ENCODE results near the gene UBE2F.

Gene UBE2F

DNA sequence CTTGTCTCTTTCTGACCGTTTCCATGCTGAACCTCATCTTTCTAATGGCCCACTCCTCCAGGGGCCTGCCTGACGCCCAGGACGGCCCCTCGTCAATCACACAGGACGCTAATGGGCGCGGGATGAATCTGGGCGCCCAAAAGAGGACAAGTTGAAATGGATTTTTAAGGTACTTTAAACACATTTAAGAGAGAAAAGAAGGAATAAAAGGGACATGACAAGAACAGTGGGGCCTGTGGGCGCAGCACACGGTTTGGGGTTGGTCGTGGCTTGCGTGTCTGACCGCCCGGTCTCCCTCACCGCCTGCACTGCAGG is 607 bp upstream of the UBE2F start:
- H3K9me3 ChIP-seq (replicated peaks in 1 of 11), result peaks cover 18 to 28% (median 23%) of the 10 kb centered on the region in 11 experiments
- peak overlapping the region; percentile 62 to 92 (median 87) for H3K9ac ChIP-seq
- H3K4me2 ChIP-seq, result peak overlapping the region; percentile 78 to 97 (median 91)
- TF ChIP-seq Cebpa-rat (IDR thresholded peaks at IDR 0.05), result no peak
- H3K27me3 ChIP-seq, result no peaks in the 10 kb centered on the region
- H4K20me1 ChIP-seq, result peaks cover 29 to 42% (median 36%) of the 10 kb centered on the region in 11 experiments; a peak in 21 of 22 replicates
- peak overlapping the region; percentile 87 to 98 (median 92) for H3K4me3 ChIP-seq
- H3K4me1 ChIP-seq, result peaks cover 34 to 43% (median 39%) of the 10 kb centered on the region in 10 experiments
- peak overlapping the region in 6 of 11 experiments; percentile 22 to 49 (median 34); a peak in 6 of 22 replicates for H3K27ac ChIP-seq
- peaks cover 0 to 6% (median 0%) of the 10 kb centered on the region in 11 experiments; a peak in 1 of 22 replicates for H3K36me3 ChIP-seq

- Histone ChIP-seq H3K4me3 (peak overlapping the region; percentile 87 to 98 (median 92)), H3K27ac (peak overlapping the region; percentile 69 to 89 (median 80))
- no peak for TF ChIP-seq Cebpa-rat (IDR thresholded peaks at IDR 0.05)
Measured at GRCh38 chr2:237967463-237967951, 693 bp downstream of the UBE2F start.

DNA sequence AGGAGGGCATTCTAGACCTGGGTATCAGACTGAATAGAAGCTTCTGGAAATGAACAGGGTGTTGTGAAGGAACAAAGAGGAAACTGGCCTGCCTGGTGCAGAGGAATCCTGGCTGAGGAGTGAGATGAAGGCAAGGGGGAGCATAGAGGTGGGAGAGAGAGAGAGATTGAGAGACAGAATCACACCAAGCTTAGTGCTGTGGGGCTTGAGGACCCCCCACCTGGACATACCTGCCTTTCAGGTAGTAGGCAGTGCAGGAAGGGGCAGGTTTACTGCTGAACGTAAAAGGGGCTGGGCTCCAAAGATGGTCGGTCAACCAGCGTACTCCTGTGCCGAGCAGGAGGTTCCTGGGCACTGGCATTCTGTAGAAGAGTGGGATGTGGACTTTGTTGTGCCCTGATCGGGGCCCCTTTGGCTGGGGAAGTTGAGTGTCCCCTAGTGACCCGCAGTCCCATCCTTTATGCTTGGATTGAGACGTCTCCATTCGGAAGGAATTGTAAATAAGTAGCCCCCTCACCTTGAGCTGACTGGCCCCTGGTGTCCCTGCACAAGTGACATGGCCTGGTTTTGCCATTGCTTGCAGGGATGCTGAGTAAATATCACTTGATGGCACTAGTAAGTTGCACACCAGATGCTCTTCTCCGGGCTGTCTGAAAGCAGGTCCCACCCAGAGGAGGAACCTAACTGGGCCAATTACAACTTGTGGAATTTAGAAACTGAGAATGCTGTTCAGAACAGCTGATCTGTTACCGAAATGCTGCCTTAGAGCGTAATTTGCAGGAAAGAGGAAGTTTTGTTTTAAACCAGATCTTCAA is 1.4 kb downstream of the UBE2F start:
- Histone ChIP-seq H3K4me1 (peaks cover 45 to 64% (median 58%) of the 10 kb centered on the region in 10 experiments), H3K27ac (peak overlapping the region in 8 of 11 experiments; percentile 20 to 89 (median 81); a peak in 11 of 22 replicates), H3K36me3 (peaks cover 0 to 10% (median 0%) of the 10 kb centered on the region in 11 experiments; a peak in 4 of 22 replicates), H3K4me2 (peak overlapping the region; percentile 87 to 99 (median 98)), H3K4me3 (peak overlapping the region; percentile 87 to 98 (median 92)), H3K9me3 (replicated peaks in 1 of 11) (peaks cover 0 to 8% (median 3%) of the 10 kb centered on the region in 11 experiments; a peak in 12 of 22 replicates), H3K9ac (peak overlapping the region; percentile 78 to 92 (median 90)), H3K27me3 (no peaks in the 10 kb centered on the region), H4K20me1 (peaks cover 45 to 62% (median 56%) of the 10 kb centered on the region in 11 experiments)
- TF ChIP-seq Cebpa-rat (IDR thresholded peaks at IDR 0.05), result no peak

More at GRCh38 chr2:237967463-237967951, 693 bp downstream of the UBE2F start:
- Histone ChIP-seq H3K9me3 (replicated peaks in 1 of 11) (peaks cover 6 to 15% (median 10%) of the 10 kb centered on the region in 11 experiments), H3K27me3 (no peaks in the 10 kb centered on the region), H3K4me2 (peak overlapping the region; percentile 87 to 99 (median 98)), H3K4me1 (peaks cover 38 to 56% (median 50%) of the 10 kb centered on the region in 10 experiments), H3K9ac (peak overlapping the region; percentile 78 to 92 (median 90)), H3K36me3 (peaks cover 0 to 5% (median 0%) of the 10 kb centered on the region in 11 experiments; a peak in 1 of 22 replicates), H4K20me1 (peaks cover 42 to 55% (median 49%) of the 10 kb centered on the region in 11 experiments)

GRCh38 chr2:237971661-237972060 is 4.8 kb downstream of the UBE2F start:
- Histone ChIP-seq H3K4me1 (peaks cover 52 to 70% (median 64%) of the 10 kb centered on the region in 10 experiments), H3K4me2 (0 out of 22 replicates have a peak overlapping the region, but pooled peaks of 3 of the 11 experiments have one; percentile 1 to 58 (median 58)), H3K27ac (no peak overlapping the region), H3K36me3 (peaks cover 15 to 44% (median 23%) of the 10 kb centered on the region in 11 experiments), H4K20me1 (peaks cover 45 to 93% (median 77%) of the 10 kb centered on the region in 11 experiments), H3K9me3 (replicated peaks in 1 of 11) (no peaks in the 10 kb centered on the region), H3K4me3 (no peak overlapping the region), H3K27me3 (no peaks in the 10 kb centered on the region), H3K9ac (no peak overlapping the region)
- TF ChIP-seq Cebpa-rat (IDR thresholded peaks at IDR 0.05), result no peak

GRCh38 chr2:237972211-237972610 is 5.4 kb downstream of the UBE2F start:
- H3K9ac ChIP-seq, result no peak overlapping the region
- H3K9me3 ChIP-seq (replicated peaks in 1 of 11), result no peaks in the 10 kb centered on the region
- H3K27me3 ChIP-seq, result no peaks in the 10 kb centered on the region
- H4K20me1 ChIP-seq, result peaks cover 45 to 97% (median 83%) of the 10 kb centered on the region in 11 experiments
- TF ChIP-seq Cebpa-rat (IDR thresholded peaks at IDR 0.05), result no peak
- no peak overlapping the region for H3K27ac ChIP-seq
- peak overlapping the region; percentile 22 to 75 (median 44); a peak in 15 of 22 replicates for H3K4me2 ChIP-seq
- H3K4me3 ChIP-seq, result no peak overlapping the region
- peaks cover 58 to 76% (median 70%) of the 10 kb centered on the region in 10 experiments for H3K4me1 ChIP-seq
- peaks cover 15 to 50% (median 27%) of the 10 kb centered on the region in 11 experiments for H3K36me3 ChIP-seq

DNA sequence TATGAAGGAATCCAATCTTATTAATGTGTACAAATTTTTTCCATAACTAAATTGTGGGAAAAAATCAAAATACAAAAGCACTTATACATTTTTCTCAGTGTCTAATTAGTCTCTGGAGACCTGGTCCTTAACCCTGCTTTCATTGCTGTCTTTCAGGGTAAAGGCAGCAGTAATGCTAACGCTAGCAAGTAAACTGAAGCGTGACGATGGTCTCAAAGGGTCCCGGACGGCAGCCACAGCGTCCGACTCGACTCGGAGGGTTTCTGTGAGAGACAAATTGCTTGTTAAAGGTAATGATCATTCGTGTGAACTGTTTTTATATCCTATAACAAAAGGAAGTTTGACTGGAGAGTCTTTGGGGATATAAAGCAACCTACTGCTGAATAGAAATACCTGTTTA is 6.1 kb downstream of the UBE2F start:
- no peak overlapping the region for H3K27ac ChIP-seq
- peak overlapping the region; percentile 22 to 75 (median 44); a peak in 21 of 22 replicates for H3K4me2 ChIP-seq
- TF ChIP-seq Cebpa-rat (IDR thresholded peaks at IDR 0.05), result no peak
- peaks cover 47 to 97% (median 84%) of the 10 kb centered on the region in 11 experiments for H4K20me1 ChIP-seq
- no peak overlapping the region for H3K4me3 ChIP-seq
- peaks cover 59 to 80% (median 71%) of the 10 kb centered on the region in 10 experiments for H3K4me1 ChIP-seq
- H3K9me3 ChIP-seq (replicated peaks in 1 of 11), result no peaks in the 10 kb centered on the region
- H3K36me3 ChIP-seq, result peaks cover 15 to 56% (median 28%) of the 10 kb centered on the region in 11 experiments
- H3K9ac ChIP-seq, result peak overlapping the region in 4 of 11 experiments; percentile 2 to 29 (median 18); a peak in 2 of 22 replicates
- no peaks in the 10 kb centered on the region for H3K27me3 ChIP-seq

DNA sequence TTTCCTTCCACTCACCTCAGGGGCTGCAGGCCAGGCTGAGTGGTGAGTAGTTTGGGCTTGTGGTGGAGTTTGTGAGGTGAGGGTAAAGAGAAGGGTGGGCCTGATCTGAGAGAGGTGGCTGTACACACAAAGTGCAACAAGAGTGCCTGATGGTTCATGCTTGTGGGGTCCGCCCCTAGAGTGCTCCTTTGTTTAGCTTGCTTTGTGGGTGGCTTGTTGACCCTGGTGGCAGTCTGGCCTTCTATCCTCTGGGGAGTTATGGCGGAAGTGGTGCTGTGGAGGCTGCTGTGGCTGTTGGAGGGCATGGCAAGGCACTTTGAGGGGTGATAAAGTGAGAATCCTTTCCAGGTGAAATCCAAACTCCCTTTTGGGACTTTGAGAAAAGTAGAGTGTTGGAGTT is 10.6 kb downstream of the UBE2F start:
- Histone ChIP-seq H3K4me3 (no peak overlapping the region), H3K9ac (peak overlapping the region in 7 of 11 experiments; percentile 3 to 49 (median 26); a peak in 8 of 22 replicates), H3K27ac (peak overlapping the region in 8 of 11 experiments; percentile 43 to 77 (median 60); a peak in 14 of 22 replicates), H3K4me1 (peaks cover 68 to 76% (median 74%) of the 10 kb centered on the region in 10 experiments), H3K36me3 (peaks cover 20 to 99% (median 40%) of the 10 kb centered on the region in 11 experiments), H4K20me1 (peaks cover 35 to 100% (median 83%) of the 10 kb centered on the region in 11 experiments; a peak in 21 of 22 replicates), H3K9me3 (replicated peaks in 1 of 11) (no peaks in the 10 kb centered on the region), H3K27me3 (no peaks in the 10 kb centered on the region), H3K4me2 (peak overlapping the region; percentile 50 to 93 (median 82))
- no peak for TF ChIP-seq Cebpa-rat (IDR thresholded peaks at IDR 0.05)

DNA sequence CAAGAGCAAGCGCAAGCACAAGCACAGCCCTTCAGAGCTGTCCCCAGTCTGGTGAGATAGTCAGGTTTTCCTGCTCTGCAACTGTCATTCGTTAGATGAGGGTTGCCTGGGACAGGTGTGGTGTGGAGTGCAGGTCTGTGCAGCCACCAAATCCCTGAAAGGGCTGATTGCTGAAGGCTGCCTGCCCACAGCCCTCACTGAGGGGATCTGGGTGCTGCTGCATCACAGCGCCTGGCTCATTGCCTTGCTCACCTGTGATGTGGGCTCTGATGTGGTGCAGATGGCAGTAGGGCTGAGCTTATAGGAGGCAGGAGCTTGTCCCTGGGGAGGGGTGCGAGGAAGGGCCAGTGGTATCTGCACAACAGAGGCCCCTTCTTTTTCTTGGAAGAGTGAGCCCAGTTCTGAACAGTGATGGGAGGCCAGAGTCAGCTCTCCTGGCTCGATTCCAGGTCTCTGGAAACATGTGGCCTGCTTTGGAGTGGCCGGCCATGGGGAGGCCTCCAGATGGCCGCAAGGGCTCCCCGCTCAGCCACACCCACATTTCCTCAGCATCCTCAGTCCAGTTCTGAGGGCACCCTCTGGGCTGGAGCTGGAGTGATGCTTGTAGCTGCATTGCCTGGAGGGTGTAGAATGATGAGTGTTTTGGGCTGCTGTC is 11.4 kb downstream of the UBE2F start:
- peaks cover 31 to 100% (median 82%) of the 10 kb centered on the region in 11 experiments; a peak in 19 of 22 replicates for H4K20me1 ChIP-seq
- H3K27ac ChIP-seq, result peak overlapping the region in 7 of 11 experiments; percentile 55 to 77 (median 60); a peak in 10 of 22 replicates
- peaks cover 63 to 69% (median 66%) of the 10 kb centered on the region in 10 experiments for H3K4me1 ChIP-seq
- peak overlapping the region in 6 of 11 experiments; percentile 3 to 49 (median 16); a peak in 5 of 22 replicates for H3K9ac ChIP-seq
- peaks cover 21 to 98% (median 45%) of the 10 kb centered on the region in 11 experiments for H3K36me3 ChIP-seq
- H3K27me3 ChIP-seq, result no peaks in the 10 kb centered on the region
- no peak overlapping the region for H3K4me3 ChIP-seq
- no peak for TF ChIP-seq Cebpa-rat (IDR thresholded peaks at IDR 0.05)
- H3K4me2 ChIP-seq, result peak overlapping the region; percentile 63 to 93 (median 82); a peak in 21 of 22 replicates
- no peaks in the 10 kb centered on the region for H3K9me3 ChIP-seq (replicated peaks in 1 of 11)
